A673 (cell line): Measurements from ENCODE around the gene TCHP. TPM values are rescaled to one million over a fixed set of nuclear protein-coding genes. Genes with fewer than 3 reads are reported as not detected.

Experiments used
- BruUV-seq: library from RNA; stranded (reverse); fragments of 400-500 nt; replicated peaks from 2 replicates; lab custom pipeline; 2021; lab: Mats Ljungman, UMichigan
- CTCF ChIA-PET: fragments of 300-600 bp; sonication (Branson Sonifier 250); formaldehyde crosslinking; loops from one replicate; lab custom pipeline; 2022; ENCODE audit warnings: antibody characterized with exemption; lab: Charles Lee
- POLR2A ChIA-PET: fragments of 300-600 bp; sonication (Branson Sonifier 250); formaldehyde crosslinking; loops from one replicate; lab custom pipeline; 2022; ENCODE audit warnings: antibody characterized with exemption; ENCODE audit not compliant: low non-redundant PET; lab: Charles Lee
- DNase-seq: peaks from one replicate; pipeline ENCODE4 v3.0.0-alpha.2; 2015; ENCODE audit warnings: low spot score
- H3K27ac ChIP-seq: fragments of 200-600 bp; sonication (generic); 2 replicates; pipeline ENCODE4 v1.5.1; 2016; ENCODE audit warnings: mixed run types, low read depth, mild to moderate bottlenecking, mixed read lengths, antibody characterized with exemption, low read length; ENCODE audit not compliant: poor library complexity, severe bottlenecking
- H3K27me3 ChIP-seq: fragments of 200-600 bp; sonication (generic); replicated peaks from 2 replicates; pipeline ENCODE4 v1.6.1; 2017; ENCODE audit warnings: mixed run types, low read depth, mild to moderate bottlenecking, mixed read lengths, antibody characterized with exemption, low read length; ENCODE audit not compliant: insufficient read depth, poor library complexity
- H3K36me3 ChIP-seq: fragments of 200-600 bp; sonication (generic); 2 replicates; pipeline ENCODE4 v1.6.1; 2016; ENCODE audit warnings: mixed run types, mild to moderate bottlenecking, mixed read lengths, antibody characterized with exemption, low read length; ENCODE audit not compliant: insufficient read depth, poor library complexity, severe bottlenecking
- H3K4me1 ChIP-seq: fragments of 200-600 bp; sonication (generic); 2 replicates; pipeline ENCODE4 v1.6.1; 2017; ENCODE audit warnings: mixed run types, mild to moderate bottlenecking, mixed read lengths, antibody characterized with exemption, low read length; ENCODE audit not compliant: insufficient read depth, poor library complexity, severe bottlenecking
- H3K4me3 ChIP-seq: fragments of 200-600 bp; sonication (generic); 2 replicates; pipeline ENCODE4 v1.5.1; 2016; ENCODE audit warnings: low read depth, mixed run types, mild to moderate bottlenecking, mixed read lengths, low read length; ENCODE audit not compliant: poor library complexity, severe bottlenecking
- H3K9me3 ChIP-seq: fragments of 200-600 bp; sonication (generic); 2 replicates; pipeline ENCODE4 v1.6.1; 2016; ENCODE audit warnings: mixed run types, low read depth, mild to moderate bottlenecking, mixed read lengths, antibody characterized with exemption, low read length; ENCODE audit not compliant: poor library complexity, severe bottlenecking
- CTCF ChIP-seq: fragments of 300-800, 200-600 bp; sonication (generic); conservative IDR thresholded peaks from 2 replicates; pipeline ENCODE4 v1.5.1; 2017; ENCODE audit warnings: low read depth, mild to moderate bottlenecking, antibody characterized with exemption, low read length, moderate library complexity, mixed read lengths
- EZH2 ChIP-seq: fragments of 200-600 bp; sonication (generic); IDR thresholded peaks from 2 replicates; pipeline ENCODE4 v1.6.1; 2017; ENCODE audit warnings: borderline replicate concordance, low read depth, mild to moderate bottlenecking, mixed read lengths, antibody characterized with exemption, low read length; ENCODE audit not compliant: poor library complexity, severe bottlenecking
- intact Hi-C: fragments of 100-400 bp; cut with micrococcal nuclease; formaldehyde crosslinking; loops from one replicate; pipeline ENCODE4 v1.10.0; 2022; ENCODE audit not compliant: unreplicated experiment
- total RNA-seq: library from RNA; stranded (reverse); gene quantifications from 2 replicates; pipeline ENCODE4 v1.2.3, GENCODE V29; 2021

The TCHP gene
- total RNA-seq, 1 experiment from 2014 or later: 40.4 TPM

GRCh38 chr12:109961201-109961600 lies 61.1 kb downstream of the TCHP start:
- POLR2A ChIA-PET: no interaction called here
- peaks cover 32% of the 10 kb centered on the region for H3K36me3 ChIP-seq
- DNase-seq: no peak

GRCh38 chr12:109961612-109962011 lies 61.5 kb downstream of the TCHP start:
- H3K4me3 ChIP-seq: no peak overlapping the region
- no TSS peak for BruUV-seq
- ChIA-PET CTCF (no interaction called here), POLR2A (no interaction called here)
- intact Hi-C loops: no loop called here
- no peaks in the 10 kb centered on the region for H3K27me3 ChIP-seq
- no peaks in the 10 kb centered on the region for H3K9me3 ChIP-seq
- no peaks in the 10 kb centered on the region for H3K4me1 ChIP-seq
- H3K36me3 ChIP-seq: peaks cover 29% of the 10 kb centered on the region
- TF ChIP-seq EZH2: no peak
- TF ChIP-seq CTCF: no peak
- no peak overlapping the region for H3K27ac ChIP-seq
- DNase-seq: no peak

More at GRCh38 chr12:109961201-109961600, 61.1 kb downstream of the TCHP start:
- CTCF ChIA-PET: no interaction called here
- Histone ChIP-seq H3K4me3 (no peak overlapping the region), H3K27me3 (no peaks in the 10 kb centered on the region), H3K9me3 (no peaks in the 10 kb centered on the region), H3K27ac (no peak overlapping the region), H3K4me1 (no peaks in the 10 kb centered on the region)
- TF ChIP-seq CTCF: no peak
- TF ChIP-seq EZH2: no peak
- BruUV-seq: no TSS peak
- intact Hi-C loops: no loop called here

GRCh38 chr12:109962398-109962797 lies 62.3 kb downstream of the TCHP start:
- BruUV-seq: no TSS peak
- intact Hi-C loops: no loop called here
- Histone ChIP-seq H3K27ac (no peak overlapping the region), H3K27me3 (no peaks in the 10 kb centered on the region), H3K4me3 (no peak overlapping the region), H3K9me3 (no peaks in the 10 kb centered on the region), H3K36me3 (peaks cover 30% of the 10 kb centered on the region), H3K4me1 (no peaks in the 10 kb centered on the region)
- no peak for TF ChIP-seq EZH2
- TF ChIP-seq CTCF: no peak
- CTCF ChIA-PET: no interaction called here
- POLR2A ChIA-PET: no interaction called here
- DNase-seq: no peak
